Measurements from ENCODE around the gene SH3BP2.

DNA sequence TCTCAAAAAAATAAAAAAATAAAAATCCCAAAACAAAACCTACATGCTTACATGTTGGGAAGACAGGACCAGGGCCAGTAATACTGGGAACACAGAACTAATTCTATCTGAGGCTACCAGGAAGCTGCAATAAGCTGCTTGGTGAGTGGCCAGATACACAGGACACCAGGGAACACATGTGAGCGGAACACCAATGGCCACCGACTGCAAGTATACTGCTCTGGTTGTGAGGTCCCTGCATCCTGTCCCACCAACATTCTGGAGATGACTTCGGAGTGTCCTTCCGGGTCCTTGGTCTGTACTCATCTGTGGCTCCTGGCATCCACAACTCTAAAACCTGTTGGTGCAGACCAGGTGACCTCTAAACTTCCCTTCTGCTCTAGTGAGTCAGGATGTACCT is 39.4 kb upstream of the SH3BP2 start:
- TF ChIP-seq, protein P1, sequence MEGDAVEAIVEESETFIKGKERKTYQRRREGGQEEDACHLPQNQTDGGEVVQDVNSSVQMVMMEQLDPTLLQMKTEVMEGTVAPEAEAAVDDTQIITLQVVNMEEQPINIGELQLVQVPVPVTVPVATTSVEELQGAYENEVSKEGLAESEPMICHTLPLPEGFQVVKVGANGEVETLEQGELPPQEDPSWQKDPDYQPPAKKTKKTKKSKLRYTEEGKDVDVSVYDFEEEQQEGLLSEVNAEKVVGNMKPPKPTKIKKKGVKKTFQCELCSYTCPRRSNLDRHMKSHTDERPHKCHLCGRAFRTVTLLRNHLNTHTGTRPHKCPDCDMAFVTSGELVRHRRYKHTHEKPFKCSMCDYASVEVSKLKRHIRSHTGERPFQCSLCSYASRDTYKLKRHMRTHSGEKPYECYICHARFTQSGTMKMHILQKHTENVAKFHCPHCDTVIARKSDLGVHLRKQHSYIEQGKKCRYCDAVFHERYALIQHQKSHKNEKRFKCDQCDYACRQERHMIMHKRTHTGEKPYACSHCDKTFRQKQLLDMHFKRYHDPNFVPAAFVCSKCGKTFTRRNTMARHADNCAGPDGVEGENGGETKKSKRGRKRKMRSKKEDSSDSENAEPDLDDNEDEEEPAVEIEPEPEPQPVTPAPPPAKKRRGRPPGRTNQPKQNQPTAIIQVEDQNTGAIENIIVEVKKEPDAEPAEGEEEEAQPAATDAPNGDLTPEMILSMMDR (IDR thresholded peaks at IDR 0.05): no peak
- TF ChIP-seq EP300 (IDR thresholded peaks at IDR 0.05) (no peak), POLR2A (IDR thresholded peaks at IDR 0.05) (no peak)
